ENCODE measurements around the gene CEND1.

Gene CEND1

GRCh38 chr11:803770-804598, 14.1 kb upstream of the CEND1 start:
- no peak for TF ChIP-seq CTCF (IDR thresholded peaks at IDR 0.05; ENCODE audit: insufficient read depth, low read depth, low read length, missing control alignments)
- H3K4me3 ChIP-seq (ENCODE audit: low read length): peak overlapping the region; percentile 75
- peak; percentile 77 for DNase-seq (ENCODE audit: low read depth)

GRCh38 chr11:803467-803742, 13.5 kb upstream of the CEND1 start:
- H3K4me3 ChIP-seq (ENCODE audit: low read length): no peak overlapping the region
- DNase-seq (ENCODE audit: low read depth): no peak
- no peak for TF ChIP-seq CTCF (IDR thresholded peaks at IDR 0.05; ENCODE audit: insufficient read depth, low read depth, low read length, missing control alignments)

- no peak overlapping the region for H3K4me3 ChIP-seq (ENCODE audit: low read length)
- no peak for DNase-seq (ENCODE audit: low read depth)
- no peak for TF ChIP-seq CTCF (IDR thresholded peaks at IDR 0.05; ENCODE audit: insufficient read depth, low read depth, low read length, missing control alignments)
Measured at GRCh38 chr11:802693-803466, 13.0 kb upstream of the CEND1 start.

GRCh38 chr11:802018-802617, 12.2 kb upstream of the CEND1 start:
- TF ChIP-seq CTCF (IDR thresholded peaks at IDR 0.05; ENCODE audit: insufficient read depth, low read depth, low read length, missing control alignments): no peak
- no peak for DNase-seq (ENCODE audit: low read depth)
- no peak overlapping the region for H3K4me3 ChIP-seq (ENCODE audit: low read length)

GRCh38 chr11:801097-801780, 11.3 kb upstream of the CEND1 start:
- no peak overlapping the region for H3K4me3 ChIP-seq (ENCODE audit: low read length)
- DNase-seq (ENCODE audit: low read depth): no peak
- TF ChIP-seq CTCF (IDR thresholded peaks at IDR 0.05; ENCODE audit: insufficient read depth, low read depth, low read length, missing control alignments): no peak

GRCh38 chr11:800473-800872, 10.6 kb upstream of the CEND1 start:
- TF ChIP-seq CTCF (IDR thresholded peaks at IDR 0.05; ENCODE audit: insufficient read depth, low read depth, low read length, missing control alignments): no peak
- DNase-seq (ENCODE audit: low read depth): no peak
- H3K4me3 ChIP-seq (ENCODE audit: low read length): no peak overlapping the region
